Sigmoid colon (tissue), 4 donors: ENCODE measurements around the gene ETHE1.

Experiments used
- EP300 ChIP-seq, 4 donors: sonication (generic); formaldehyde crosslinking; IDR thresholded peaks; one replicate each; pipeline ENCODE4 v1.6.1; 2017; ENCODE audit warnings: antibody characterized with exemption in 4 of 4
- POLR2A ChIP-seq, 2 donors: fragments of 450-650 bp; IDR thresholded peaks; one replicate each; pipeline ENCODE4 v1.6.1; 2016; ENCODE audit warnings: antibody characterized with exemption in 2 of 2, mild to moderate bottlenecking in 2 of 2, moderate library complexity in 2 of 2
- POLR2AphosphoS5 ChIP-seq, 4 donors: sonication (generic); formaldehyde crosslinking; IDR thresholded peaks; one replicate each; pipeline ENCODE4 v1.6.1; 2017; ENCODE audit warnings: antibody characterized with exemption in 4 of 4
- TF ChIP-seq, protein P1 (sequence below), 4 experiments: fragments of 450-650 bp in 3 of 4; fragments of 200-600 bp in 1 of 4; IDR thresholded peaks; one replicate each; pipeline ENCODE4 v1.5.1; 2016 to 2019; ENCODE audit warnings: antibody characterized with exemption in 4 of 4, mild to moderate bottlenecking in 3 of 4, moderate library complexity in 2 of 4

DNA sequence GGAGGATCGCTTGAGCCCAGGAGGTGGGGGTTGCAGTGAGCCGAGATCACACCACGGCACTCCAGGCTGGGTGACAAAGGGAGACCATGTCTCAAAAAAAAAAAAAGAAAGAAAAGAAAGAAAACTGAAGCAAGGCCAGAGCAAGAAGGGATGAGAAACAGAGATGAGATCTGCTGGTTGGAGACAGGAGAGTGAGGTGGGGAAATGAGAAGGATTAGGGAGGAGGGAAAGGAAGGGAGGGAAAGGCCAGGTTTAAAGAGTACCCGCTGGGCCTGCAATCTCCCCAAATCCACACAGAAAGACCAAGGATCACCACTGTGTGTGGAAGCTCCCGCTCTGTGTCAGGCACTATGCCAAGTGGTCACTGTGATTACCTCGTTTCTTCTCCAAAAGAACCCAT lies 45.3 kb downstream of the ETHE1 start:
- TF ChIP-seq EP300 (IDR thresholded peaks at IDR 0.05) (no peak), POLR2A (IDR thresholded peaks at IDR 0.05) (no peak), POLR2AphosphoS5 (IDR thresholded peaks at IDR 0.05) (no peak)
- TF ChIP-seq, protein P1, sequence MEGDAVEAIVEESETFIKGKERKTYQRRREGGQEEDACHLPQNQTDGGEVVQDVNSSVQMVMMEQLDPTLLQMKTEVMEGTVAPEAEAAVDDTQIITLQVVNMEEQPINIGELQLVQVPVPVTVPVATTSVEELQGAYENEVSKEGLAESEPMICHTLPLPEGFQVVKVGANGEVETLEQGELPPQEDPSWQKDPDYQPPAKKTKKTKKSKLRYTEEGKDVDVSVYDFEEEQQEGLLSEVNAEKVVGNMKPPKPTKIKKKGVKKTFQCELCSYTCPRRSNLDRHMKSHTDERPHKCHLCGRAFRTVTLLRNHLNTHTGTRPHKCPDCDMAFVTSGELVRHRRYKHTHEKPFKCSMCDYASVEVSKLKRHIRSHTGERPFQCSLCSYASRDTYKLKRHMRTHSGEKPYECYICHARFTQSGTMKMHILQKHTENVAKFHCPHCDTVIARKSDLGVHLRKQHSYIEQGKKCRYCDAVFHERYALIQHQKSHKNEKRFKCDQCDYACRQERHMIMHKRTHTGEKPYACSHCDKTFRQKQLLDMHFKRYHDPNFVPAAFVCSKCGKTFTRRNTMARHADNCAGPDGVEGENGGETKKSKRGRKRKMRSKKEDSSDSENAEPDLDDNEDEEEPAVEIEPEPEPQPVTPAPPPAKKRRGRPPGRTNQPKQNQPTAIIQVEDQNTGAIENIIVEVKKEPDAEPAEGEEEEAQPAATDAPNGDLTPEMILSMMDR (IDR thresholded peaks at IDR 0.05), result no peak
